Umbilical cord (tissue), 2 donors: Measurements from ENCODE around the gene HDAC10. TPM values are rescaled to one million over a fixed set of nuclear protein-coding genes. Genes with fewer than 3 reads are reported as not detected.

Experiments
- DNase-seq: peaks from one replicate; pipeline ENCODE4 v3.0.0-alpha.2; 2015; ENCODE audit warnings: low spot score
- total RNA-seq: library from RNA; depleted of rRNA; stranded (reverse); fragments of >200 nt; gene quantifications from one replicate; pipeline ENCODE4 v1.2.3, GENCODE V29; 2014; ENCODE audit warnings: low replicate concordance; ENCODE audit not compliant: insufficient read depth

Gene HDAC10
- total RNA-seq, 1 donor from 2014 or later = 35.6 TPM

DNA sequence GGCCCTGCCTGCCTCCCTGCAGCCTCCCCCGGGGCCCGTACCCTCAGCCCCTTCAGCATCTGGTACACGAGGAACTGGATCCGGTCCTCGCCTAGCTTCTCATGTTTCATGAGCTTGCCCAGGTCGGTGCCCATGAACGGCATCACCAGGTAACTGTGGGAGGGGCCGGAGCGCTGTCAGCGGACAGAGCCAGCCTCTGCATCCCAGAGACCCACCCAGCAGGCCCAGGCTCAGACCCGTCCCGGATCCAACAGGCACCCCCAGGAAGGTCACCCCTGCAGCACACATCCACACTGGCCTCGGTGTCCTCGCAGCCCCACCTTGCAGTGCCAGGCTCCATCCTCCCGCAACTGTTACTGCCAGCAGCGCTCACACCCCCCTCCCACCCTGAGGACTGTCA lies 6.0 kb upstream of the HDAC10 start:
- DNase-seq = no peak

GRCh38 chr22:50256258-50256862 lies 5.3 kb upstream of the HDAC10 start:
- no peak for DNase-seq

- DNase-seq = no peak
Measured at GRCh38 chr22:50255607-50256006, 4.5 kb upstream of the HDAC10 start.

DNA sequence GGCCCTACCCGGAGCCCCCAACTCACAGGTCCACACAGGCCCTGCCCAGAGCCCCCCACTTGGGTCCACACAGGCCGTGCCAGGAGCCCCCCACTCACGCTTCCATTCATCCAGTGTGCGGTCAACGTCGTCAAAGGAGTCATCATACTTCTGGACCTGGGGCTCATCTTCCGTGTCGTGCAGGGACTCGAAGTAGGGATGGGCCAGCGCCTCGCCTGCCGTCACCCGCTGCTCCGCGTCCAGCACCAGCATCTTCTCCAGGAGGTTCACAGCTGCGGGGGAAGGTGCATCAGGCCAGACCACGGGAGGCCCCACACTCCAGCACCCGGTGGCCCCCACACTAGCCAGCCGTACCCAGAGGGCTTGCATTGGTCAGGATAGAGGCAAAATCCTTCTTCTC lies 4.0 kb upstream of the HDAC10 start:
- no peak for DNase-seq

- DNase-seq = no peak
Measured at GRCh38 chr22:50253941-50254340, 2.9 kb upstream of the HDAC10 start.

DNA sequence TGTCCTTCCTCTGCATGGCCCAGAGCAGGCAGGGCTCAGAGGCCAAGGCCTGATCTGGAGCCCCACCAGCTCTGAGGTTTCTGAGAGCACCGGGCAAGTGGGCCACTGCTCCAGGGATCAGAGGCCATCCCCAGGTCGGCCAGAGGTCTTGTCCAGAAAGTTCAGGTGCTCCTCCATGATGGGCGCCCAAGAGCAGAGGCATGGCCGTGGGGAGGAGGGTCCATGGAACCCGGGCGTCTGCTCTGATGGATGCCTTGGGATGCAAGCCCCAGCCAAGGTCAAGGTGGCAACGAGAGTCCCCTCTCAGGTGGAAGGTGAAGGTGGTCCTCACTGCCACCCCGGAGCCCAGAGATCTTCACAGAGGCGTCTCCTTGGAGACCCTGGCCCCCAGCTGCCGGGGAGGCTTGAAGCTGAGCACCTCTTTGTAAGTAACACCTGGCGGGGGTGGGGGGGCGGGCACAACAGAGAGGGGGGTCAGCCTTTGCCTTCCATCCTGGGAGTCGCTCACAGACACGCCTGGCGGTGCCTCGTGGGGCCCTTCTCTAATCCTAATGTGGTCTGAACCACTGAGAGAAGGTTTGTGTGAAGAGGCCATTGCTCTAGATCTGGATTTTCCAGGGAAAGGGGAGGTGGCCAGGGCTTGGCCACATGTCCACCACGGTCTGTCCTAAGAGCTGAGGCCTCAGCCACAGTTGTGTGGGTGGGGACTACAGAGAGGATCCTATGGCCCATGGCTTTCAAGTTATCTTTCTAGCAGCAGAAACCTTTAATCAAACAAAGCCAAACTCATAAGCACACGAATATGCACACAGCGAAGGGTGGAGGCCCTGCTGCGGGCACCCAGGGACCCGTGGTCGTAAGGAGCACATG lies 2.2 kb upstream of the HDAC10 start:
- DNase-seq = no peak

- peak; percentile 69 for DNase-seq
Measured at GRCh38 chr22:50252082-50253045, 1.3 kb upstream of the HDAC10 start.

- DNase-seq = no peak
Measured at GRCh38 chr22:50251477-50252081, 514 bp upstream of the HDAC10 start.

- DNase-seq = no peak
Measured at GRCh38 chr22:50250249-50250554, 863 bp downstream of the HDAC10 start.

DNA sequence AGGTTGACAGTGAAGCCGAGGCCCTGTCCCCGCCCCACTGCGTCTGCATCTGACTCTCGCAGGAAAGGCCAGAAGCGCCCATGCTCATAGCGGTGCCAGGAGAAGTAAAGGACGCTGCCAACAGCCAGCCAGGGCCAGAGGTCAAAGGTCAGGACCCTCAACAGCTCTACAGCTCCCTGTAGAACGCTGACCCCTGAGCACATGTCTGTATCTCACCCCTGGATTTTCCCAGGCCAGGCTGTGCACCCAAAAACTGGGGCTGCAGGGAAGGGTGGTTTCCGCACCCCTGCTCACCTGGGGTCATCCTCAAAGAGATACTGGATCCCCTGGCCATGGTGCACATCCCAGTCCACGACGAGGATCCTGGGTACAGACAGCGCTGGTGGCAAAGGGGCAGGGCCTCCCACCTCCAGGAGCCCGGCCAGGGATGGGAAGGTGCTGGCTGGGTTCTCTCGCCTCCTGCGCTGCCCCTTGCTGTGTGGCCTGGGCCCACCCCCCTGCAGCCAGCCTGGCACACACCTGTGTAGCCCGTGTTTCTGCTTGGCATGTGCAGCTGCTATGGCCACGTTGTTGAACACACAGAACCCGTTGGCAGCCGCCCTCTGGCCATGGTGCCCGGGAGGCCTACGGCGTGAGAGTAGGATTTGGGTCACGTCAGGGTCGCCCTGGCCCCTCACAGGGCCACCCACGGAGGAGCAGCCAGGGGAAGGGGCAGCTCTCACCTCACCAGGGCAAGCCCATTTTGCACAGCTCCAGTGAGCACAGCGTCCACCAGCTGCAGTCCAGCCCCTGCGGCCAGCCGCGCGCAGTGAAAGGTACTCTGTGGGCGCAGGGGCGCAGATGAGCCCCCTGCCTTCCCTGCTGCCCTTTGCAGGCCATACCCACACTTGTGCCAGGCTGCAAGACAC lies 1.5 kb downstream of the HDAC10 start:
- no peak for DNase-seq

GRCh38 chr22:50248196-50249081 lies 2.6 kb downstream of the HDAC10 start:
- DNase-seq = no peak

DNA sequence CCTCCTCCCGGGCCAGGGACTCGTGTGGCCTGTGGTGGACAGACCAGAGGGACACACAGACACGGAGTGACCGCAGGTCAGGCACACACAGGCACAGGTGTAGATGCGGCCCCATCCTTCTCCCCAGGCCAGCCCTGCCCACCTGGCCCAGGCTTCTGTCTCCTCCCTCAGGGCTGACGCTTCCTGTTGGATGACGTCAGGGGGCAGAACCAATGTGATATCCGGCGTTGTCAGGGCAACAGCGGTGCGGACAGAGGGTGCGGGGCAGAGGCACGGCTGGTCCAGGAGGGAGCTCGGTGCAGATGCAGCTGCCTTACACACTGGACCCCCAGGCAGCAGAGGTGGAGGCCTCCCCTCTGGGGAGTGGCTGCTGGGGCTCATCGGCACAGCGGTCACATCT lies 3.3 kb downstream of the HDAC10 start:
- peak; percentile 37 for DNase-seq

GRCh38 chr22:50246242-50247175 lies 4.6 kb downstream of the HDAC10 start:
- DNase-seq = no peak

- no peak for DNase-seq
Measured at GRCh38 chr22:50245214-50246072, 5.6 kb downstream of the HDAC10 start.

GRCh38 chr22:50244420-50245213 lies 6.4 kb downstream of the HDAC10 start, which contains the start of gene TUBGCP6:
TSS of gene TUBGCP6 (minus strand) at chr22:50245023. CDS start at chr22:50244459, 564 bp downstream.
- peak; percentile 95 for DNase-seq

GRCh38 chr22:50243685-50244419 lies 7.2 kb downstream of the HDAC10 start:
- DNase-seq = no peak
